Stimulated activated CD8-positive, alpha-beta memory T cell treated with anti-CD3 and anti-CD28 coated beads, Interleukin-15, amount 100 ng/mL, for 1 hour (primary cell): ENCODE results near the gene YIPF7.

Experiments used
- DNase-seq: peaks from one replicate; pipeline ENCODE4 v3.0.0-alpha.2; 2020; ENCODE audit warnings: low read depth

YIPF7 gene

DNA sequence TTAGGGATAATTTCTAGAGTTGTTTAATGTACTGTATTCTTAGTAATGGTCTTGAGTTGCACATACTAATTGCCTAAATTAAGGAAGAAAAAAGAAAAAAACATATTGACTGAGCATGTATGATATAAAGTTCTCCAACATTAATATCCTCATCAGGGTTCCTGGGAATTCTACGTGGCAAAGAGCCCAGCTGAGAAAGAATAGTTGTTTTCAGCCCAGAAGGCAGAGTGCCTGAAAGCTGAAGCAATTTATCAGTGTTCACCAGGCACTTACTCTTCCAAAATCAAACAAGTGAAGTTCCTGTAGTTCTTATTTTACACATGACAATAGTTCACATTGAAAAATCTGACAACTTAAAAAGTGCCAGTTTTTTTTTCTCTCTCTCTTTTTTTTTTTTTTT is 27.7 kb downstream of the YIPF7 start:
- DNase-seq, result no peak

DNA sequence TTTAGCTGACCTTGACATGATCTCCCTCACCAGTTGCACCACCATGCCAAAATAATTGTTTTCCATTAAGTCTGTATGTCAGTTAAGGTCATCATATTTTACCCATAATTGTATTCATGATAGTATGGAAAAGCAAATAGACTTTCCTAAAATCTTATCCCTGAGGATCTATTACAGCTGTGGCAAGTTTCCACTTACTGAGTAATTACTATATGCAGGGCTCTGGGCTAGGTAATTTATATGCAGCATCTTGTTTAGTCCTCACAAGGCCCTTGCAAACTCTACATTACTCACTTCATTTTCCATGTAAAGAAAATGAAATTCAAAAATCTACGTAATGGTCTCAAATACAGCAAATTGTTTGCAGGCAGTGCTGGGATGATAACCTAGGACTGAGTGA is 34.8 kb downstream of the YIPF7 start:
- DNase-seq, result no peak

DNA sequence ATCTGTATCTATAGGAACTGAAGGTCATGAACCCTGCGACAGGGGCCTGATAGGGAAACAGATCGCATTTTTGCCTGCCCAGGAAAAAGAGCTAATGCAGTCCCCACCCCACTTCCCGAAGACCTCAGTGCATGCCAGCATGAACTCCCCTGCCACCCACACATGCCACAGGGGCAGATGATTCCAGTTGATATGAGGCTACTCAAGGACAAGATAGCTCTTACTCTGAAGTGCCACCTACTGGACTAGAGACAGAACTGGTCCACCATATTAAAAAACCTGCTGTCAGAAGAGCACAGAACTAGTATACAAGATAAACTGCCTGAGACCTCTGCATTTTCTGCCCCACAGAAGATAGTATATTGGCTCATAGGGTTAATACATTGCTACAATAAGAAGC is 68.0 kb downstream of the YIPF7 start:
- no peak for DNase-seq

DNA sequence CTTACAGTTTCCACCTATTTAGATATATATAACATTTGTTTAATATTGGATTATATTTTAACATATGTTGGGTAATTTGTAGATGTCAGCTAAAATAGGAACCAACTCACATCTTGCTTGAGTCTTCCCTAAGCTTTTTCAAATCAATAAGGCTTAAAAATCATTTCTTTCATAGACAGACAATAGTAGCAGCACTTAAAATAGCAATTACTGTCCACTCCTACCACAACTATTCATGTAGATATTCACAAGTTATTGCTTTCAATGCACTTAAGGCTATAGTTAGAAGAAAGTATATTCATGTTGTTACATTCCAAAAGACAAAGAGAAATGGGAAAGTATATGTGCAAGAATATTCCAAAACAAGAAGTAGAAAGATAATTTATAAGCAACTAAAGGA is 71.2 kb downstream of the YIPF7 start:
- no peak for DNase-seq

DNA sequence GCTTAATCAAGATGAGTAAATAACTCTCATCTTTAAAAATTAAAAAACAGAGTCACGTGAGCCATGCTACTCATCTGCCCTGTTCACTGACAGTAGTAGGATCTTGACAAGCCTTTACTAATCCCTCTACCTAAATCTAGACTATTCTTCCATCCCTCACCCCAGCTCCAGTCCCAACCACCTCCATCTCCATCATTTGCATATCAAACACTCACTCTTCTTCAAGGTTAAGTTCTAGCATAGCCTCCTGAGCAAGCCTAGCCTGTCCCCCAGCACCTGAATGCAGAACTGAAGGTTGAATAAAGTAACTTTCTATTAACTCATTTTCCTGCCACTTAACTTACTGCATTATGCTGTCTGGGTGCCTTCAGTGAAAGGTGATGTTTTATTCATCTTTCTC is 72.5 kb downstream of the YIPF7 start:
- no peak for DNase-seq
